Mesothelial cell of epicardium (in vitro differentiated cells): ENCODE data around the gene CTSW. TPM values are rescaled to one million over a fixed set of nuclear protein-coding genes. Genes with fewer than 3 reads are reported as not detected.

Source experiments
- DNase-seq, 2 experiments: peaks; one replicate each; pipeline ENCODE4 v3.0.0; 2021; ENCODE audit warnings: low spot score in 2 of 2; ENCODE audit not compliant: unreplicated experiment in 2 of 2
- H3K27ac Mint-ChIP-seq: 2 replicates; pipeline ENCODE4 v1.8.0; 2021; ENCODE audit warnings: mixed read lengths
- H3K27me3 Mint-ChIP-seq: 2 replicates; pipeline ENCODE4 v1.8.0; 2021; ENCODE audit warnings: low read depth, mixed read lengths
- H3K36me3 Mint-ChIP-seq: 2 replicates; pipeline ENCODE4 v1.8.0; 2021; ENCODE audit warnings: mixed read lengths
- H3K4me1 Mint-ChIP-seq: 2 replicates; pipeline ENCODE4 v1.8.0; 2021; ENCODE audit warnings: mixed read lengths
- H3K4me3 Mint-ChIP-seq: 2 replicates; pipeline ENCODE4 v1.8.0; 2021; ENCODE audit warnings: mild to moderate bottlenecking, moderate library complexity, mixed read lengths
- H3K9me3 Mint-ChIP-seq: 2 replicates; pipeline ENCODE4 v1.8.0; 2021; ENCODE audit warnings: mixed read lengths
- CTCF ChIP-seq: fragments of 200-600 bp; sonication (generic); IDR thresholded peaks from one replicate; pipeline ENCODE4 v1.5.0; 2021; ENCODE audit warnings: antibody characterized with exemption; ENCODE audit not compliant: unreplicated experiment
- total RNA-seq: library from RNA; stranded (reverse); gene quantifications from 3 replicates; pipeline ENCODE4 v1.2.1, GENCODE V29; 2021

The CTSW gene
- total RNA-seq, 1 donor from 2014 or later, result not detected

- Mint-ChIP-seq H3K4me3 (peak overlapping the region; percentile 88), H3K4me1 (peaks cover 41% of the 10 kb centered on the region), H3K36me3 (peaks cover 26% of the 10 kb centered on the region), H3K27me3 (no peaks in the 10 kb centered on the region), H3K27ac (peak overlapping the region; percentile 100), H3K9me3 (no peaks in the 10 kb centered on the region)
- no peak for DNase-seq
- no peak for TF ChIP-seq CTCF
These were observed 21.0 kb upstream of the CTSW start for GRCh38 chr11:65858681-65859087.

- Mint-ChIP-seq H3K4me3 (peak overlapping the region; percentile 88), H3K27ac (peak overlapping the region; percentile 100), H3K4me1 (peaks cover 41% of the 10 kb centered on the region), H3K27me3 (no peaks in the 10 kb centered on the region), H3K9me3 (no peaks in the 10 kb centered on the region), H3K36me3 (peaks cover 22% of the 10 kb centered on the region)
- DNase-seq, result peak; percentile 98
- TF ChIP-seq CTCF, result no peak
These were observed 20.4 kb upstream of the CTSW start for GRCh38 chr11:65859095-65859811.

GRCh38 chr11:65859812-65860277, 19.8 kb upstream of the CTSW start:
- Mint-ChIP-seq H3K36me3 (peaks cover 16% of the 10 kb centered on the region), H3K9me3 (no peaks in the 10 kb centered on the region), H3K27ac (peak overlapping the region; percentile 97), H3K27me3 (no peaks in the 10 kb centered on the region), H3K4me1 (peaks cover 39% of the 10 kb centered on the region), H3K4me3 (peak overlapping the region; percentile 88)
- no peak for TF ChIP-seq CTCF
- DNase-seq, result peak in 1 of 2 experiments; percentile 66

- Mint-ChIP-seq H3K27me3 (no peaks in the 10 kb centered on the region), H3K9me3 (no peaks in the 10 kb centered on the region), H3K36me3 (peaks cover 15% of the 10 kb centered on the region), H3K27ac (peak within 1 kb of the TSS; percentile 100), H3K4me3 (peak within 1 kb of the TSS; percentile 88), H3K4me1 (peaks cover 38% of the 10 kb centered on the region)
- peak; percentile 83 for TF ChIP-seq CTCF
- DNase-seq, result peak; percentile 89 to 98
These were observed 19.1 kb upstream of the CTSW start, which contains the start of gene MUS81 for GRCh38 chr11:65860278-65861164. Gene MUS81, plus strand, starts transcription at chr11:65860433. Its CDS starts 321 bp downstream, at chr11:65860754.

- Mint-ChIP-seq H3K27me3 (no peaks in the 10 kb centered on the region), H3K36me3 (peaks cover 13% of the 10 kb centered on the region), H3K9me3 (no peaks in the 10 kb centered on the region), H3K4me1 (peaks cover 33% of the 10 kb centered on the region), H3K27ac (peak overlapping the region; percentile 90), H3K4me3 (peak overlapping the region; percentile 88)
- no peak for DNase-seq
- no peak for TF ChIP-seq CTCF
These were observed 18.5 kb upstream of the CTSW start for GRCh38 chr11:65861165-65861505.
